HCT116 (cell line): ENCODE measurements around the gene ZNF708. TPM values are rescaled to one million over a fixed set of nuclear protein-coding genes. Genes with fewer than 3 reads are reported as not detected.
"Not testable (repeated sequence)": the region's sequence is repeated elsewhere in the genome, so short reads cannot be mapped to it uniquely, and the experiment has no call there.

Experiments
- ATAC-seq: fragments of 200-7000 bp; cut with Tn5 transposase; 2 replicates; pipeline ENCODE4 v1.9.1; 2020; ENCODE audit warnings: mild to moderate bottlenecking, moderate library complexity
- BruUV-seq: library from RNA; stranded (reverse); fragments of 400-500 nt; replicated peaks from 2 replicates; lab custom pipeline; 2021; lab: Mats Ljungman, UMichigan
- CTCF ChIA-PET: fragments of 300-600 bp; sonication (Branson Sonifier 250); formaldehyde crosslinking; loops from one replicate; lab custom pipeline; 2021; ENCODE audit warnings: antibody characterized with exemption; lab: Charles Lee
- POLR2A ChIA-PET: fragments of 300-600, 350-600 bp; sonication (Branson Sonifier 250); formaldehyde crosslinking; loops from one replicate; lab custom pipeline; 2021; ENCODE audit warnings: antibody characterized with exemption; lab: Charles Lee
- RAD21 ChIA-PET, 2 experiments: fragments of 300-600 bp; sonication (Branson Sonifier 250); formaldehyde crosslinking; loops; one replicate each; lab custom pipeline; 2023; ENCODE audit warnings: low total read pairs in 2 of 2; ENCODE audit not compliant: uncharacterized antibody in 2 of 2, unreplicated experiment in 2 of 2, low non-redundant PET in 1 of 2; lab: Charles Lee
- DNase-seq: peaks from one replicate; pipeline ENCODE4 v3.0.0-alpha.2; 2010; ENCODE audit warnings: low read depth, low spot score
- H2AFZ ChIP-seq: fragments of 200-600 bp; shearing (Covaris generic), sonication (generic); 2 replicates; pipeline ENCODE4 v1.6.1; 2017; ENCODE audit warnings: low read depth, mixed run types, mixed read lengths, antibody characterized with exemption, low read length; ENCODE audit not compliant: poor library complexity, severe bottlenecking
- H3K27ac ChIP-seq: 2 replicates; pipeline ENCODE4 v1.5.1; 2012; ENCODE audit warnings: low read depth, low read length
- H3K27me3 ChIP-seq: fragments of 200-600 bp; sonication (generic); 2 replicates; pipeline ENCODE4 v1.6.1; 2016; ENCODE audit warnings: mixed run types, low read length, mixed read lengths; ENCODE audit not compliant: insufficient read depth
- H3K36me3 ChIP-seq, 2 experiments: fragments of 200-500 bp in 1 of 2; fragments of 200-600 bp in 1 of 2; sonication (Bioruptor generic) in 1 of 2; sonication (generic) in 1 of 2; 2 replicates each; pipeline versions ENCODE4 v1.5.1 to v1.6.1; 2014 to 2016; ENCODE audit warnings: low read length in 2 of 2, inconsistent platforms in 1 of 2, mixed read lengths in 1 of 2, mixed run types in 1 of 2; ENCODE audit not compliant: insufficient read depth in 2 of 2, control insufficient read depth in 1 of 2
- H3K4me1 ChIP-seq, 2 experiments: fragments of 200-600 bp in 1 of 2; sonication (generic) in 1 of 2; 2 replicates each; pipeline versions ENCODE4 v1.5.1 to v1.6.1; 2012 to 2017; ENCODE audit warnings: low read length in 2 of 2, inconsistent platforms in 1 of 2, mild to moderate bottlenecking in 1 of 2, mixed read lengths in 1 of 2, mixed run types in 1 of 2, moderate library complexity in 1 of 2; ENCODE audit not compliant: insufficient read depth in 2 of 2, control insufficient read depth in 1 of 2
- H3K4me2 ChIP-seq: fragments of 200-600 bp; sonication (generic); 2 replicates; pipeline ENCODE4 v1.6.1; 2017; ENCODE audit warnings: mixed run types, low read length, mixed read lengths
- H3K4me3 ChIP-seq, 2 experiments: fragments of 200-600 bp in 1 of 2; sonication (generic) in 1 of 2; replicated peaks in 1 of 2; 2 replicates each; pipeline ENCODE4 v1.5.1; 2011 to 2016; ENCODE audit warnings: low read length in 2 of 2, control low read depth in 1 of 2, low read depth in 1 of 2, mild to moderate bottlenecking in 1 of 2, mixed read lengths in 1 of 2, mixed run types in 1 of 2
- H3K79me2 ChIP-seq: fragments of 200-600 bp; sonication (generic); 2 replicates; pipeline ENCODE4 v1.6.1; 2017; ENCODE audit warnings: mild to moderate bottlenecking, mixed run types, low read length, moderate library complexity, mixed read lengths; ENCODE audit not compliant: insufficient read depth
- H3K9ac ChIP-seq: fragments of 200-600 bp; sonication (generic); 2 replicates; pipeline ENCODE4 v1.6.1; 2016; ENCODE audit warnings: low read length, mixed read lengths
- H3K9me2 ChIP-seq: fragments of 200-600 bp; sonication (generic), shearing (Covaris generic); 2 replicates; pipeline ENCODE4 v1.6.1; 2017; ENCODE audit warnings: mixed run types, mild to moderate bottlenecking, moderate library complexity; ENCODE audit not compliant: insufficient read depth
- H3K9me3 ChIP-seq, 2 experiments: fragments of 200-500 bp in 1 of 2; fragments of 200-600 bp in 1 of 2; sonication (Bioruptor generic) in 1 of 2; sonication (generic) in 1 of 2; 2 replicates each; pipeline ENCODE4 v1.6.1; 2014 to 2017; ENCODE audit warnings: low read length in 2 of 2, mixed read lengths in 2 of 2, inconsistent platforms in 1 of 2, low read depth in 1 of 2, mild to moderate bottlenecking in 1 of 2, mixed run types in 1 of 2, moderate library complexity in 1 of 2; ENCODE audit not compliant: control insufficient read depth in 1 of 2, insufficient read depth in 1 of 2
- H4K20me1 ChIP-seq: fragments of 200-600 bp; sonication (generic), shearing (Covaris generic); 2 replicates; pipeline ENCODE4 v1.6.1; 2017; ENCODE audit warnings: mixed run types, mild to moderate bottlenecking, moderate library complexity; ENCODE audit not compliant: insufficient read depth
- CBX3 ChIP-seq: IDR thresholded peaks from 2 replicates; pipeline ENCODE4 v1.6.1; 2012; ENCODE audit warnings: low read depth
- CEBPB ChIP-seq: IDR thresholded peaks from 2 replicates; pipeline ENCODE4 v1.6.1; 2012; ENCODE audit warnings: low read depth
- EZH2 ChIP-seq: fragments of 200-600 bp; sonication (generic); IDR thresholded peaks from 2 replicates; pipeline ENCODE4 v1.6.1; 2017; ENCODE audit warnings: antibody characterized with exemption, mixed run types
- POLR2A ChIP-seq: IDR thresholded peaks from 2 replicates; pipeline ENCODE4 v1.7.0; 2011; ENCODE audit warnings: borderline replicate concordance; ENCODE audit not compliant: insufficient read depth, insufficient read length; ENCODE audit errors: extremely low read depth
- POLR2AphosphoS5 ChIP-seq: IDR thresholded peaks from 2 replicates; pipeline ENCODE4 v1.6.1; 2011; ENCODE audit warnings: mild to moderate bottlenecking, low read depth, low read length, moderate library complexity
- SP1 ChIP-seq: IDR thresholded peaks from 2 replicates; pipeline ENCODE4 v1.6.1; 2012; ENCODE audit warnings: low read depth
- TCF7L2 ChIP-seq: IDR thresholded peaks from 2 replicates; pipeline ENCODE4 v1.7.0; 2011; ENCODE audit warnings: borderline replicate concordance, inconsistent platforms; ENCODE audit not compliant: insufficient read depth, insufficient read length; ENCODE audit errors: extremely low read depth
- YY1 ChIP-seq: IDR thresholded peaks from 2 replicates; pipeline ENCODE4 v1.6.1; 2011; ENCODE audit warnings: low read length, low read depth, moderate library complexity, mild to moderate bottlenecking; ENCODE audit not compliant: insufficient replicate concordance; ENCODE audit errors: extremely low read depth
- ZFX ChIP-seq: fragments of 450-650 bp; IDR thresholded peaks from 2 replicates; pipeline ENCODE4 v1.6.1; 2017
- ZNF274 ChIP-seq: fragments of 200-500 bp; sonication (Bioruptor generic); IDR thresholded peaks from 2 replicates; pipeline ENCODE4 v1.6.1; 2014; ENCODE audit warnings: mild to moderate bottlenecking, low read depth, low read length, inconsistent platforms
- intact Hi-C: fragments of 100-400 bp; cut with micrococcal nuclease; formaldehyde crosslinking; loops from 2 replicates; pipeline ENCODE4 v1.10.0; 2022
- total RNA-seq: library from RNA; stranded (reverse); gene quantifications from one replicate; pipeline ENCODE4 v1.2.1, GENCODE V29; 2021; ENCODE audit not compliant: unreplicated experiment
- TF ChIP-seq, protein P1 (sequence below), 3 experiments: fragments of 200-600 bp in 1 of 3; sonication (generic) in 1 of 3; IDR thresholded peaks in 2 of 3; conservative IDR thresholded peaks in 1 of 3; 2 replicates each; pipeline ENCODE4 v1.5.1; 2012 to 2017; ENCODE audit warnings: low read depth in 2 of 3, low read length in 2 of 3, antibody characterized with exemption in 1 of 3, borderline replicate concordance in 1 of 3, control low read depth in 1 of 3, mild to moderate bottlenecking in 1 of 3, mixed read lengths in 1 of 3, mixed run types in 1 of 3, moderate library complexity in 1 of 3; ENCODE audit not compliant: insufficient read depth in 1 of 3

The ZNF708 gene
- total RNA-seq, 1 experiment from 2014 or later: 5.3 TPM

- Histone ChIP-seq H3K36me3 (no peaks in the 10 kb centered on the region), H3K27ac (no peak overlapping the region), H3K27me3 (no peaks in the 10 kb centered on the region), H3K9me2 (no peaks in the 10 kb centered on the region), H4K20me1 (no peaks in the 10 kb centered on the region), H2AFZ (no peak overlapping the region), H3K4me3 (no peak overlapping the region), H3K9ac (no peak overlapping the region), H3K4me1 (no peaks in the 10 kb centered on the region), H3K79me2 (no peaks in the 10 kb centered on the region), H3K4me2 (no peak overlapping the region), H3K9me3 (peaks cover 0 to 2% of the 10 kb centered on the region in 2 experiments; a peak in 1 of 4 replicates)
- TF ChIP-seq, protein P1, sequence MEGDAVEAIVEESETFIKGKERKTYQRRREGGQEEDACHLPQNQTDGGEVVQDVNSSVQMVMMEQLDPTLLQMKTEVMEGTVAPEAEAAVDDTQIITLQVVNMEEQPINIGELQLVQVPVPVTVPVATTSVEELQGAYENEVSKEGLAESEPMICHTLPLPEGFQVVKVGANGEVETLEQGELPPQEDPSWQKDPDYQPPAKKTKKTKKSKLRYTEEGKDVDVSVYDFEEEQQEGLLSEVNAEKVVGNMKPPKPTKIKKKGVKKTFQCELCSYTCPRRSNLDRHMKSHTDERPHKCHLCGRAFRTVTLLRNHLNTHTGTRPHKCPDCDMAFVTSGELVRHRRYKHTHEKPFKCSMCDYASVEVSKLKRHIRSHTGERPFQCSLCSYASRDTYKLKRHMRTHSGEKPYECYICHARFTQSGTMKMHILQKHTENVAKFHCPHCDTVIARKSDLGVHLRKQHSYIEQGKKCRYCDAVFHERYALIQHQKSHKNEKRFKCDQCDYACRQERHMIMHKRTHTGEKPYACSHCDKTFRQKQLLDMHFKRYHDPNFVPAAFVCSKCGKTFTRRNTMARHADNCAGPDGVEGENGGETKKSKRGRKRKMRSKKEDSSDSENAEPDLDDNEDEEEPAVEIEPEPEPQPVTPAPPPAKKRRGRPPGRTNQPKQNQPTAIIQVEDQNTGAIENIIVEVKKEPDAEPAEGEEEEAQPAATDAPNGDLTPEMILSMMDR (IDR thresholded peaks at IDR 0.05 in 2 of 3, conservative IDR thresholded peaks at IDR 0.05 in 1 of 3; ENCODE audit: borderline replicate concordance in 1 of 3, insufficient read depth in 1 of 3, low read depth in 2 of 3, low read length in 2 of 3): no peak
- TF ChIP-seq ZNF274 (no peak), POLR2A (no peak), ZFX (no peak), SP1 (no peak), TCF7L2 (no peak), CBX3 (no peak), YY1 (no peak), EZH2 (no peak), CEBPB (no peak), POLR2AphosphoS5 (no peak)
- ChIA-PET CTCF (no interaction called here), RAD21 (no interaction called here), POLR2A (no interaction called here)
- BruUV-seq: no TSS peak
- intact Hi-C loops: no loop called here
- ATAC-seq: no peak
- no peak for DNase-seq
Observed at GRCh38 chr19:21264416-21264815, 64.8 kb downstream of the ZNF708 start.

DNA sequence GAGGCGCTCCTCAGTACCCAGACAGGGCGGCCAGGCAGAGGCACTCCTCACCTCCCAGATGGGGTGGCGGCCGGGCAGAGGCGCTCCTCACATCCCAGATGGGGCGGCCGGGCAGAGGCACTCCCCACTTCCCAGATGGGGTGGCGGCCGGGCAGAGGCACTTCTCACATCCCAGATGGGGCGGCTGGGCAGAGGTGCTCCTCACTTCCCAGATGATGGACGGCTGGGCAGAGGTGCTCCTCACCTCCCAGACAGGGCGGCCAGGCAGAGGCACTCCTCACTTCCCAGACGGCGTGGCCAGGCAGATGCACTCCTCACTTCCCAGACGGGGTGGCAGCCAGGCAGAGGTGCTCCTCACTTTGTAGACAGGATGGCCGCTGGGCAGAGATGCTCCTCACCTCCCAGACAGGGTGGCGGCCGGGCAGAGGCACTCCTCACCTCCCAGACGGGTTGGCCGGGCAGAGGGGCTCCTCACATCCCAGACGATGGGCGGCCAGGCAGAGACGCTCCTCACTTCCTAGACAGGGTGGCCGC is 68.3 kb downstream of the ZNF708 start:
- H3K36me3 ChIP-seq, POLR2A ChIA-PET, H2AFZ ChIP-seq, BruUV-seq, H3K9me3 ChIP-seq, H3K4me2 ChIP-seq, H3K4me1 ChIP-seq, intact Hi-C loops, ATAC-seq, DNase-seq, H3K4me3 ChIP-seq, H3K27ac ChIP-seq, H3K9ac ChIP-seq, H4K20me1 ChIP-seq, CTCF ChIA-PET, H3K27me3 ChIP-seq, RAD21 ChIA-PET, H3K79me2 ChIP-seq, H3K9me2 ChIP-seq: not testable (repeated sequence)
